ENCODE results near the gene DIS3L2.
"Not testable (repeated sequence)": the region's sequence is repeated elsewhere in the genome, so short reads cannot be mapped to it uniquely, and the experiment has no call there.

DIS3L2 gene

GRCh38 chr2:232176587-232176986 lies 215.1 kb downstream of the DIS3L2 start:
- intact Hi-C loops (cut with micrococcal nuclease): not testable (repeated sequence)

GRCh38 chr2:232183279-232183678 lies 221.8 kb downstream of the DIS3L2 start:
- intact Hi-C loops (cut with micrococcal nuclease): no loop called here
- Mint-ChIP-seq H3K27me3 (no peaks in the 10 kb centered on the region), H3K36me3 (ENCODE audit: low read depth) (peaks cover 29% of the 10 kb centered on the region), H3K4me1 (ENCODE audit: low read depth) (no peaks in the 10 kb centered on the region), H3K9me3 (peaks cover 28% of the 10 kb centered on the region), H3K4me3 (no peak overlapping the region), H3K27ac (no peak overlapping the region)

More at GRCh38 chr2:232176587-232176986, 215.1 kb downstream of the DIS3L2 start:
- H3K9me3 Mint-ChIP-seq; H3K36me3 Mint-ChIP-seq (ENCODE audit: low read depth); H3K4me1 Mint-ChIP-seq (ENCODE audit: low read depth); H3K4me3 Mint-ChIP-seq; H3K27ac Mint-ChIP-seq; H3K27me3 Mint-ChIP-seq: not testable (repeated sequence)

- Mint-ChIP-seq H3K27ac (no peak overlapping the region), H3K4me3 (no peak overlapping the region), H3K9me3 (peaks cover 28% of the 10 kb centered on the region), H3K4me1 (ENCODE audit: low read depth) (no peaks in the 10 kb centered on the region), H3K36me3 (ENCODE audit: low read depth) (peaks cover 29% of the 10 kb centered on the region), H3K27me3 (no peaks in the 10 kb centered on the region)
- intact Hi-C loops (cut with micrococcal nuclease): no loop called here
Measured at GRCh38 chr2:232184346-232184745, 222.8 kb downstream of the DIS3L2 start.

- no peaks in the 10 kb centered on the region for H3K4me1 Mint-ChIP-seq (ENCODE audit: low read depth)
- no peak overlapping the region for H3K27ac Mint-ChIP-seq
- H3K9me3 Mint-ChIP-seq: peaks cover 11% of the 10 kb centered on the region
- H3K4me3 Mint-ChIP-seq: no peak overlapping the region
- peaks cover 10% of the 10 kb centered on the region for H3K36me3 Mint-ChIP-seq (ENCODE audit: low read depth)
- intact Hi-C loops (cut with micrococcal nuclease): no loop called here
- H3K27me3 Mint-ChIP-seq: no peaks in the 10 kb centered on the region
Measured at GRCh38 chr2:232190796-232191195, 229.3 kb downstream of the DIS3L2 start.

GRCh38 chr2:232195487-232195886 lies 234.0 kb downstream of the DIS3L2 start:
- Mint-ChIP-seq H3K4me1 (ENCODE audit: low read depth) (no peaks in the 10 kb centered on the region), H3K9me3 (peaks cover 11% of the 10 kb centered on the region), H3K36me3 (ENCODE audit: low read depth) (peaks cover 16% of the 10 kb centered on the region), H3K27ac (no peak overlapping the region), H3K4me3 (no peak overlapping the region), H3K27me3 (no peaks in the 10 kb centered on the region)
- intact Hi-C loops (cut with micrococcal nuclease): no loop called here

GRCh38 chr2:232196802-232197201 lies 235.3 kb downstream of the DIS3L2 start:
- intact Hi-C loops (cut with micrococcal nuclease): no loop called here
- H3K36me3 Mint-ChIP-seq (ENCODE audit: low read depth): peaks cover 21% of the 10 kb centered on the region
- H3K4me1 Mint-ChIP-seq (ENCODE audit: low read depth): no peaks in the 10 kb centered on the region
- no peak overlapping the region for H3K27ac Mint-ChIP-seq
- H3K9me3 Mint-ChIP-seq: peaks cover 11% of the 10 kb centered on the region
- H3K4me3 Mint-ChIP-seq: no peak overlapping the region
- no peaks in the 10 kb centered on the region for H3K27me3 Mint-ChIP-seq

- H3K36me3 Mint-ChIP-seq (ENCODE audit: low read depth): peaks cover 25% of the 10 kb centered on the region
- no peaks in the 10 kb centered on the region for H3K9me3 Mint-ChIP-seq
- intact Hi-C loops (cut with micrococcal nuclease): no loop called here
- H3K4me3 Mint-ChIP-seq: no peak overlapping the region
- no peak overlapping the region for H3K27ac Mint-ChIP-seq
- no peaks in the 10 kb centered on the region for H3K4me1 Mint-ChIP-seq (ENCODE audit: low read depth)
- no peaks in the 10 kb centered on the region for H3K27me3 Mint-ChIP-seq
Measured at GRCh38 chr2:232200195-232200594, 238.7 kb downstream of the DIS3L2 start.

- Mint-ChIP-seq H3K9me3 (no peaks in the 10 kb centered on the region), H3K4me3 (no peak overlapping the region), H3K27ac (no peak overlapping the region), H3K4me1 (ENCODE audit: low read depth) (no peaks in the 10 kb centered on the region), H3K36me3 (ENCODE audit: low read depth) (peaks cover 25% of the 10 kb centered on the region), H3K27me3 (no peaks in the 10 kb centered on the region)
- intact Hi-C loops (cut with micrococcal nuclease): no loop called here
Measured at GRCh38 chr2:232203166-232203891, 241.8 kb downstream of the DIS3L2 start.

GRCh38 chr2:232203936-232204335 lies 242.4 kb downstream of the DIS3L2 start:
- intact Hi-C loops (cut with micrococcal nuclease): no loop called here
- H3K4me1 Mint-ChIP-seq (ENCODE audit: low read depth): no peaks in the 10 kb centered on the region
- no peaks in the 10 kb centered on the region for H3K27me3 Mint-ChIP-seq
- H3K27ac Mint-ChIP-seq: no peak overlapping the region
- no peaks in the 10 kb centered on the region for H3K9me3 Mint-ChIP-seq
- peaks cover 19% of the 10 kb centered on the region for H3K36me3 Mint-ChIP-seq (ENCODE audit: low read depth)
- H3K4me3 Mint-ChIP-seq: no peak overlapping the region

GRCh38 chr2:232204457-232204931 lies 243.0 kb downstream of the DIS3L2 start:
- intact Hi-C loops (cut with micrococcal nuclease): no loop called here
- Mint-ChIP-seq H3K27ac (no peak overlapping the region), H3K27me3 (no peaks in the 10 kb centered on the region), H3K36me3 (ENCODE audit: low read depth) (peaks cover 17% of the 10 kb centered on the region), H3K4me3 (no peak overlapping the region), H3K9me3 (no peaks in the 10 kb centered on the region), H3K4me1 (ENCODE audit: low read depth) (peaks cover 4% of the 10 kb centered on the region)

GRCh38 chr2:232207174-232207573 lies 245.7 kb downstream of the DIS3L2 start:
- H3K27me3 Mint-ChIP-seq: no peaks in the 10 kb centered on the region
- intact Hi-C loops (cut with micrococcal nuclease): no loop called here
- peaks cover 28% of the 10 kb centered on the region for H3K36me3 Mint-ChIP-seq (ENCODE audit: low read depth)
- H3K27ac Mint-ChIP-seq: no peak overlapping the region
- H3K4me1 Mint-ChIP-seq (ENCODE audit: low read depth): peaks cover 17% of the 10 kb centered on the region
- no peaks in the 10 kb centered on the region for H3K9me3 Mint-ChIP-seq
- H3K4me3 Mint-ChIP-seq: no peak overlapping the region

GRCh38 chr2:232210306-232210705 lies 248.8 kb downstream of the DIS3L2 start:
- Mint-ChIP-seq H3K4me3 (no peak overlapping the region), H3K27me3 (no peaks in the 10 kb centered on the region), H3K36me3 (ENCODE audit: low read depth) (peaks cover 34% of the 10 kb centered on the region), H3K27ac (no peak overlapping the region), H3K4me1 (ENCODE audit: low read depth) (peaks cover 25% of the 10 kb centered on the region), H3K9me3 (no peaks in the 10 kb centered on the region)
- intact Hi-C loops (cut with micrococcal nuclease): no loop called here

- intact Hi-C loops (cut with micrococcal nuclease): no loop called here
- Mint-ChIP-seq H3K27me3 (no peaks in the 10 kb centered on the region), H3K27ac (no peak overlapping the region), H3K9me3 (no peaks in the 10 kb centered on the region), H3K4me3 (no peak overlapping the region), H3K4me1 (ENCODE audit: low read depth) (peaks cover 25% of the 10 kb centered on the region), H3K36me3 (ENCODE audit: low read depth) (peaks cover 43% of the 10 kb centered on the region)
Measured at GRCh38 chr2:232211743-232212686, 250.5 kb downstream of the DIS3L2 start.

- no peak overlapping the region for H3K4me3 Mint-ChIP-seq
- no peaks in the 10 kb centered on the region for H3K9me3 Mint-ChIP-seq
- H3K36me3 Mint-ChIP-seq (ENCODE audit: low read depth): peaks cover 43% of the 10 kb centered on the region
- no peak overlapping the region for H3K27ac Mint-ChIP-seq
- H3K27me3 Mint-ChIP-seq: no peaks in the 10 kb centered on the region
- peaks cover 25% of the 10 kb centered on the region for H3K4me1 Mint-ChIP-seq (ENCODE audit: low read depth)
- intact Hi-C loops (cut with micrococcal nuclease): no loop called here
Measured at GRCh38 chr2:232213176-232213575, 251.7 kb downstream of the DIS3L2 start.
